DND-41 (cell line): ENCODE results near the gene TULP3.

Source experiments
- ATAC-seq: fragments of 200-7000 bp; cut with Tn5 transposase; 3 replicates; pipeline ENCODE4 v1.9.1; 2021; ENCODE audit warnings: low read depth; ENCODE audit not compliant: insufficient read depth
- DNase-seq: peaks from one replicate; pipeline ENCODE4 v3.0.0-alpha.2; 2020
- H2AFZ ChIP-seq: 2 replicates; pipeline ENCODE4 v1.6.0; 2012; ENCODE audit warnings: low read depth, low read length
- H3K27ac ChIP-seq: 2 replicates; pipeline ENCODE4 v1.5.1; 2012; ENCODE audit warnings: low read length, inconsistent platforms
- H3K27me3 ChIP-seq: fragments of 200-600 bp; sonication (generic); 2 replicates; pipeline ENCODE4 v1.6.0; 2012; ENCODE audit warnings: low read length, mild to moderate bottlenecking, inconsistent platforms; ENCODE audit not compliant: insufficient read depth, poor library complexity
- H3K36me3 ChIP-seq: 2 replicates; pipeline ENCODE4 v1.5.1; 2012; ENCODE audit warnings: low read length, inconsistent platforms; ENCODE audit not compliant: insufficient read depth
- H3K4me1 ChIP-seq: 2 replicates; pipeline ENCODE4 v1.5.1; 2012; ENCODE audit warnings: mild to moderate bottlenecking, low read length; ENCODE audit not compliant: insufficient read depth
- H3K4me2 ChIP-seq: 2 replicates; pipeline ENCODE4 v1.6.0; 2012; ENCODE audit warnings: mild to moderate bottlenecking, moderate library complexity, low read length, inconsistent platforms; ENCODE audit not compliant: insufficient read depth
- H3K4me3 ChIP-seq, 2 experiments: fragments of 200-600 bp in 1 of 2; shearing (Covaris generic) in 1 of 2; 2 replicates each; pipeline ENCODE4 v1.5.1; 2012 to 2016; ENCODE audit warnings: inconsistent platforms in 2 of 2, low read length in 2 of 2, mild to moderate bottlenecking in 2 of 2, low read depth in 1 of 2, moderate library complexity in 1 of 2
- H3K79me2 ChIP-seq: 2 replicates; pipeline ENCODE4 v1.6.0; 2012; ENCODE audit warnings: low read length, inconsistent platforms; ENCODE audit not compliant: insufficient read depth
- H3K9ac ChIP-seq: 2 replicates; pipeline ENCODE4 v1.6.0; 2012; ENCODE audit warnings: low read depth, mild to moderate bottlenecking, inconsistent platforms, low read length, moderate library complexity
- H3K9me3 ChIP-seq: 2 replicates; pipeline ENCODE4 v1.5.1; 2012; ENCODE audit warnings: low read length, moderate library complexity, mild to moderate bottlenecking, inconsistent platforms; ENCODE audit not compliant: insufficient read depth, severe bottlenecking
- H4K20me1 ChIP-seq: 2 replicates; pipeline ENCODE4 v1.6.0; 2012; ENCODE audit warnings: low read length; ENCODE audit not compliant: insufficient read depth
- CTCF ChIP-seq: IDR thresholded peaks from 2 replicates; pipeline ENCODE4 v1.5.1; 2012; ENCODE audit warnings: borderline replicate concordance, low read length, moderate library complexity, mild to moderate bottlenecking; ENCODE audit not compliant: poor library complexity, severe bottlenecking; ENCODE audit errors: extremely low read depth
- EZH2 ChIP-seq: IDR thresholded peaks from 3 replicates; pipeline ENCODE4 v1.6.1; 2012; ENCODE audit warnings: borderline replicate concordance, low read depth, mild to moderate bottlenecking, moderate library complexity, low read length, inconsistent platforms; ENCODE audit not compliant: severe bottlenecking

Gene TULP3

GRCh38 chr12:2856051-2856450, 34.6 kb upstream of the TULP3 start:
- H2AFZ ChIP-seq = no peak overlapping the region
- no peaks in the 10 kb centered on the region for H3K9me3 ChIP-seq
- ATAC-seq = peak; percentile 34; the same call in 1 of the 3 replicates
- no peak overlapping the region for H3K9ac ChIP-seq
- peaks cover 12% of the 10 kb centered on the region; the same call in 1 of the 2 replicates for H4K20me1 ChIP-seq
- no peaks in the 10 kb centered on the region for H3K4me1 ChIP-seq
- DNase-seq = no peak
- no peak overlapping the region for H3K4me2 ChIP-seq
- no peak overlapping the region for H3K27ac ChIP-seq
- peaks cover 32% of the 10 kb centered on the region for H3K36me3 ChIP-seq
- TF ChIP-seq CTCF (no peak), EZH2 (no peak)
- H3K4me3 ChIP-seq = no peak overlapping the region
- no peaks in the 10 kb centered on the region for H3K27me3 ChIP-seq
- H3K79me2 ChIP-seq = no peaks in the 10 kb centered on the region

GRCh38 chr12:2857021-2857431, 33.7 kb upstream of the TULP3 start, which contains the start of gene TEX52:
Gene TEX52, minus strand, starts transcription at chr12:2857039. Its CDS starts 13 bp downstream, at chr12:2857026.
- H3K9me3 ChIP-seq = no peaks in the 10 kb centered on the region
- no peak within 1 kb of the TSS for H3K4me3 ChIP-seq
- no peak within 1 kb of the TSS for H3K9ac ChIP-seq
- H3K27me3 ChIP-seq = no peaks in the 10 kb centered on the region
- TF ChIP-seq CTCF (no peak), EZH2 (no peak)
- no peak for DNase-seq
- H3K36me3 ChIP-seq = peaks cover 39% of the 10 kb centered on the region
- no peaks in the 10 kb centered on the region for H3K79me2 ChIP-seq
- peak; percentile 29 for ATAC-seq
- peaks cover 12% of the 10 kb centered on the region; the same call in 1 of the 2 replicates for H4K20me1 ChIP-seq
- H3K27ac ChIP-seq = no peak within 1 kb of the TSS
- no peaks in the 10 kb centered on the region for H3K4me1 ChIP-seq
- no peak within 1 kb of the TSS for H2AFZ ChIP-seq
- H3K4me2 ChIP-seq = no peak within 1 kb of the TSS

- DNase-seq (no peak), ATAC-seq (peak; percentile 20; the same call in 2 of the 3 replicates)
- no peak overlapping the region for H3K9ac ChIP-seq
- H3K4me1 ChIP-seq = no peaks in the 10 kb centered on the region
- H3K27me3 ChIP-seq = no peaks in the 10 kb centered on the region
- no peak overlapping the region for H3K27ac ChIP-seq
- no peaks in the 10 kb centered on the region for H3K79me2 ChIP-seq
- no peaks in the 10 kb centered on the region for H3K9me3 ChIP-seq
- peaks cover 12% of the 10 kb centered on the region; the same call in 1 of the 2 replicates for H4K20me1 ChIP-seq
- H3K36me3 ChIP-seq = peaks cover 43% of the 10 kb centered on the region
- H2AFZ ChIP-seq = no peak overlapping the region
- H3K4me3 ChIP-seq = no peak overlapping the region
- no peak overlapping the region for H3K4me2 ChIP-seq
- TF ChIP-seq EZH2 (no peak), CTCF (no peak)
Observed at GRCh38 chr12:2857576-2857975, 33.1 kb upstream of the TULP3 start.
